Thyroid gland (tissue), 4 donors: ENCODE results near the gene EXOC1.

Source experiments
- CTCF ChIP-seq, 6 experiments: fragments of 200-600 bp in 3 of 6; fragments of 450-650 bp in 3 of 6; sonication (generic) in 3 of 6; IDR thresholded peaks; one replicate each; pipeline ENCODE4 v1.5.1; 2016 to 2019; ENCODE audit warnings: antibody characterized with exemption in 6 of 6, mild to moderate bottlenecking in 2 of 6, inconsistent platforms in 1 of 6, moderate library complexity in 1 of 6
- POLR2A ChIP-seq, 2 donors: fragments of 450-650 bp; IDR thresholded peaks; one replicate each; pipeline ENCODE4 v1.6.1; 2017; ENCODE audit warnings: antibody characterized with exemption in 2 of 2, mild to moderate bottlenecking in 2 of 2, moderate library complexity in 1 of 2

- no peak for TF ChIP-seq CTCF (IDR thresholded peaks at IDR 0.05)
- no peak for TF ChIP-seq POLR2A (IDR thresholded peaks at IDR 0.05)
Observed at GRCh38 chr4:55826986-55827385, 26.5 kb upstream of the EXOC1 start.
